ENCODE results near the gene RRP8.

The RRP8 gene

GRCh38 chr11:6603287-6604080 lies at the start of gene RRP8, which contains the start of gene ILK:
RRP8 (minus strand) TSS chr11:6603616; CDS start chr11:6603502, 114 bp downstream.
ILK (plus strand) TSS chr11:6603774; CDS start chr11:6604272, 498 bp downstream.
- DNase-seq (ENCODE audit: low read depth in 2 of 2) = peak; percentile 77 to 81

GRCh38 chr11:6653097-6653496 lies 49.7 kb upstream of the RRP8 start:
- DNase-seq (ENCODE audit: low read depth in 2 of 2) = no peak

- DNase-seq (ENCODE audit: low read depth in 2 of 2) = no peak
Observed at GRCh38 chr11:6652182-6652581, 48.8 kb upstream of the RRP8 start.

GRCh38 chr11:6650980-6651379 lies 47.6 kb upstream of the RRP8 start:
- DNase-seq (ENCODE audit: low read depth in 2 of 2) = no peak

- DNase-seq (ENCODE audit: low read depth in 2 of 2) = no peak
Observed at GRCh38 chr11:6650104-6650503, 46.7 kb upstream of the RRP8 start.

GRCh38 chr11:6648501-6648900 lies 45.1 kb upstream of the RRP8 start:
- no peak for DNase-seq (ENCODE audit: low read depth in 2 of 2)

GRCh38 chr11:6647836-6648235 lies 44.4 kb upstream of the RRP8 start:
- no peak for DNase-seq (ENCODE audit: low read depth in 2 of 2)

- DNase-seq (ENCODE audit: low read depth in 2 of 2) = no peak
Observed at GRCh38 chr11:6646918-6647679, 43.7 kb upstream of the RRP8 start.

- DNase-seq (ENCODE audit: low read depth in 2 of 2) = no peak
Observed at GRCh38 chr11:6646576-6646917, 43.1 kb upstream of the RRP8 start.

GRCh38 chr11:6646071-6646470 lies 42.7 kb upstream of the RRP8 start:
- no peak for DNase-seq (ENCODE audit: low read depth in 2 of 2)

GRCh38 chr11:6642957-6643356 lies 39.5 kb upstream of the RRP8 start:
- no peak for DNase-seq (ENCODE audit: low read depth in 2 of 2)

GRCh38 chr11:6640985-6641701 lies 37.7 kb upstream of the RRP8 start:
- no peak for DNase-seq (ENCODE audit: low read depth in 2 of 2)

GRCh38 chr11:6640036-6640984 lies 36.9 kb upstream of the RRP8 start:
- DNase-seq (ENCODE audit: low read depth in 2 of 2) = no peak

GRCh38 chr11:6638429-6638828 lies 35.0 kb upstream of the RRP8 start:
- DNase-seq (ENCODE audit: low read depth in 2 of 2) = no peak

- DNase-seq (ENCODE audit: low read depth in 2 of 2) = no peak
Observed at GRCh38 chr11:6637871-6638270, 34.5 kb upstream of the RRP8 start.

- DNase-seq (ENCODE audit: low read depth in 2 of 2) = no peak
Observed at GRCh38 chr11:6636480-6636879, 33.1 kb upstream of the RRP8 start.

- DNase-seq (ENCODE audit: low read depth in 2 of 2) = no peak
Observed at GRCh38 chr11:6635082-6635932, 31.9 kb upstream of the RRP8 start.

GRCh38 chr11:6634534-6634933 lies 31.1 kb upstream of the RRP8 start:
- DNase-seq (ENCODE audit: low read depth in 2 of 2) = no peak

GRCh38 chr11:6633422-6634408 lies 30.3 kb upstream of the RRP8 start:
- DNase-seq (ENCODE audit: low read depth in 2 of 2) = no peak
